A549 treated with RU486 at 1 μM for 4 hours (cell line): Measurements from ENCODE around the gene RAVER1. TPM values are rescaled to one million over a fixed set of nuclear protein-coding genes. Genes with fewer than 3 reads are reported as not detected.

Experiments used
- total RNA-seq: library from RNA; stranded (reverse); fragments of 200-300 nt; extraction: Qiagen RNA extraction; gene quantifications from 5 replicates; pipeline ENCODE4 v1.2.3, GENCODE V29; 2022; ENCODE audit warnings: low read depth

RAVER1 gene
- total RNA-seq, result 19.7 to 31.8 TPM (median 26.2 TPM) in 5 replicates

GRCh38 chr19:10332965-10333757 is at the start of gene RAVER1:
TSS of gene RAVER1 (minus strand) at chr19:10333529. CDS start at chr19:10333507, 22 bp downstream.

GRCh38 chr19:10380313-10381102 is 47.2 kb upstream of the RAVER1 start, which contains the start of gene TYK2:
TSS of gene TYK2 (minus strand) at chr19:10380572. CDS start at chr19:10378406, 2,166 bp downstream.

GRCh38 chr19:10339380-10339960 is 6.1 kb upstream of the RAVER1 start, which contains the start of gene ICAM3:
TSS of gene ICAM3 (minus strand) at chr19:10339624. CDS start at chr19:10339614, 10 bp downstream.

GRCh38 chr19:10315335-10316214 is 17.8 kb downstream of the RAVER1 start, which contains the start of gene FDX2:
TSS of gene FDX2 (minus strand) at chr19:10316015. CDS start at chr19:10315996, 19 bp downstream.

GRCh38 chr19:10309423-10309822 is 23.9 kb downstream of the RAVER1 start, which contains the start of gene ZGLP1:
TSS of gene ZGLP1 (minus strand) at chr19:10309815.

GRCh38 chr19:10289836-10290356 is 43.4 kb downstream of the RAVER1 start, which contains the start of gene ICAM5:
TSS of gene ICAM5 (plus strand) at chr19:10289952. CDS start at chr19:10290044, 92 bp downstream.

GRCh38 chr19:10286803-10287737 is 46.3 kb downstream of the RAVER1 start, which contains the start of gene ICAM4:
TSS of gene ICAM4 (plus strand) at chr19:10286955. CDS start at chr19:10287013, 58 bp downstream.

GRCh38 chr19:10270616-10271394 is 62.5 kb downstream of the RAVER1 start, which contains the start of gene ICAM1:
TSS of gene ICAM1 (plus strand) at chr19:10271120. CDS start at chr19:10271160, 40 bp downstream.

Other genes starting within 250 kb of the RAVER1 start
- gene SHFL, start 247.2 kb downstream of the RAVER1 start, total RNA-seq, result 6.0 to 9.3 TPM (median 8.2 TPM) in 5 replicates
- gene ANGPTL6, start 230.9 kb downstream of the RAVER1 start, total RNA-seq, result 0.05 to 0.14 TPM (median 0.12 TPM) in 3 of 5 replicates, not detected in the others
- 39.6 to 57.2 TPM (median 57.1 TPM) in 5 replicates for gene PPAN, start 227.2 kb downstream of the RAVER1 start, total RNA-seq
- 5.8 to 13.1 TPM (median 7.6 TPM) in 5 replicates for gene P2RY11, start 221.8 kb downstream of the RAVER1 start, total RNA-seq
- gene EIF3G, start 213.6 kb downstream of the RAVER1 start, total RNA-seq, result 161 to 180 TPM (median 166 TPM) in 5 replicates
- 51.3 to 66.7 TPM (median 64.7 TPM) in 5 replicates for gene DNMT1, start 138.6 kb downstream of the RAVER1 start, total RNA-seq
- 0.96 to 1.2 TPM (median 1.2 TPM) in 5 replicates for gene S1PR2, start 102.2 kb downstream of the RAVER1 start, total RNA-seq
- gene MRPL4, start 81.3 kb downstream of the RAVER1 start, total RNA-seq, result 59.0 to 78.7 TPM (median 77.4 TPM) in 5 replicates
- gene ICAM1, start 62.4 kb downstream of the RAVER1 start, total RNA-seq, result 4.2 to 6.4 TPM (median 5.1 TPM) in 5 replicates
- 0.10 to 0.12 TPM in 2 of 5 replicates, not detected in the others for gene ICAM4, start 46.6 kb downstream of the RAVER1 start, total RNA-seq
- gene ICAM5, start 43.6 kb downstream of the RAVER1 start, total RNA-seq, result 0.42 to 1.2 TPM (median 0.78 TPM) in 5 replicates
- gene ZGLP1, start 23.7 kb downstream of the RAVER1 start, total RNA-seq, result 1.2 to 4.1 TPM (median 1.8 TPM) in 5 replicates
- gene FDX2, start 17.5 kb downstream of the RAVER1 start, total RNA-seq, result 22.1 to 41.4 TPM (median 33.1 TPM) in 5 replicates
- gene ICAM3, start 6.1 kb upstream of the RAVER1 start, total RNA-seq, result 6.5 to 11.4 TPM (median 8.8 TPM) in 5 replicates
- gene TYK2, start 47.0 kb upstream of the RAVER1 start, total RNA-seq, result 25.9 to 44.4 TPM (median 43.3 TPM) in 5 replicates
- 163 to 208 TPM (median 188 TPM) in 5 replicates for gene CDC37, start 70.0 kb upstream of the RAVER1 start, total RNA-seq
- gene PDE4A, start 87.0 kb upstream of the RAVER1 start, total RNA-seq, result 4.2 to 5.2 TPM (median 4.2 TPM) in 5 replicates
- gene KEAP1, start 169.8 kb upstream of the RAVER1 start, total RNA-seq, result 51.6 to 75.8 TPM (median 59.7 TPM) in 5 replicates
- 2.0 to 3.0 TPM (median 2.5 TPM) in 5 replicates for gene S1PR5, start 183.9 kb upstream of the RAVER1 start, total RNA-seq
- gene ATG4D, start 210.4 kb upstream of the RAVER1 start, total RNA-seq, result 16.7 to 24.8 TPM (median 20.3 TPM) in 5 replicates
- 16.5 to 19.6 TPM (median 18.3 TPM) in 5 replicates for gene KRI1, start 232.5 kb upstream of the RAVER1 start, total RNA-seq
- gene CDKN2D, start 235.4 kb upstream of the RAVER1 start, total RNA-seq, result 4.2 to 6.2 TPM (median 5.3 TPM) in 5 replicates